ENCODE data around the gene MSANTD2.

MSANTD2 gene

GRCh38 chr11:124737638-124738305, 62.4 kb downstream of the MSANTD2 start:
- Mint-ChIP-seq H3K4me3 (no peak overlapping the region), H3K36me3 (no peaks in the 10 kb centered on the region), H3K27me3 (peaks cover 6 to 11% of the 10 kb centered on the region in 2 donors), H3K9me3 (no peaks in the 10 kb centered on the region), H3K27ac (no peak overlapping the region), H3K4me1 (peaks cover 20 to 41% of the 10 kb centered on the region in 2 donors)
- ATAC-seq (replicated peaks) (no peak), DNase-seq (no peak)

GRCh38 chr11:124736736-124737135, 63.5 kb downstream of the MSANTD2 start:
- Mint-ChIP-seq H3K4me3 (no peak overlapping the region), H3K9me3 (no peaks in the 10 kb centered on the region), H3K36me3 (no peaks in the 10 kb centered on the region), H3K27ac (no peak overlapping the region), H3K4me1 (peaks cover 20 to 38% of the 10 kb centered on the region in 2 donors), H3K27me3 (peaks cover 6 to 8% of the 10 kb centered on the region in 2 donors)
- ATAC-seq (replicated peaks): no peak
- no peak for DNase-seq

- ATAC-seq (replicated peaks): no peak
- DNase-seq: no peak
- Mint-ChIP-seq H3K9me3 (no peaks in the 10 kb centered on the region), H3K4me1 (peaks cover 7 to 8% of the 10 kb centered on the region in 2 donors), H3K27ac (no peak overlapping the region), H3K27me3 (peaks cover 0 to 4% of the 10 kb centered on the region in 2 donors), H3K36me3 (no peaks in the 10 kb centered on the region), H3K4me3 (no peak overlapping the region)
These were observed 68.0 kb downstream of the MSANTD2 start for GRCh38 chr11:124732230-124732629.

- peaks cover 17 to 18% of the 10 kb centered on the region in 2 donors for H3K4me1 Mint-ChIP-seq
- no peak overlapping the region for H3K4me3 Mint-ChIP-seq
- no peaks in the 10 kb centered on the region for H3K36me3 Mint-ChIP-seq
- ATAC-seq (replicated peaks) (no peak), DNase-seq (no peak)
- no peak overlapping the region for H3K27ac Mint-ChIP-seq
- no peaks in the 10 kb centered on the region for H3K9me3 Mint-ChIP-seq
- H3K27me3 Mint-ChIP-seq: no peaks in the 10 kb centered on the region
These were observed 70.6 kb downstream of the MSANTD2 start for GRCh38 chr11:124729571-124729970.

- no peaks in the 10 kb centered on the region for H3K36me3 Mint-ChIP-seq
- H3K27me3 Mint-ChIP-seq: peaks cover 0 to under 1% of the 10 kb centered on the region in 2 donors
- peaks cover 27 to 31% of the 10 kb centered on the region in 2 donors for H3K4me1 Mint-ChIP-seq
- no peak overlapping the region for H3K27ac Mint-ChIP-seq
- H3K4me3 Mint-ChIP-seq: no peak overlapping the region
- ATAC-seq (replicated peaks) (no peak), DNase-seq (no peak)
- no peaks in the 10 kb centered on the region for H3K9me3 Mint-ChIP-seq
These were observed 72.1 kb downstream of the MSANTD2 start for GRCh38 chr11:124728134-124728533.

GRCh38 chr11:124727474-124727873, 72.7 kb downstream of the MSANTD2 start:
- Mint-ChIP-seq H3K4me1 (peaks cover 32 to 38% of the 10 kb centered on the region in 2 donors), H3K9me3 (no peaks in the 10 kb centered on the region), H3K36me3 (no peaks in the 10 kb centered on the region), H3K27ac (no peak overlapping the region), H3K4me3 (no peak overlapping the region), H3K27me3 (peaks cover 0 to 7% of the 10 kb centered on the region in 2 donors)
- DNase-seq (no peak), ATAC-seq (replicated peaks) (no peak)

GRCh38 chr11:124725719-124726105, 74.5 kb downstream of the MSANTD2 start:
- peak overlapping the region; percentile 45 for H3K27ac Mint-ChIP-seq
- no peaks in the 10 kb centered on the region for H3K36me3 Mint-ChIP-seq
- peaks cover 16 to 21% of the 10 kb centered on the region in 2 donors for H3K27me3 Mint-ChIP-seq
- ATAC-seq (replicated peaks): peak; percentile 8 to 28
- DNase-seq: no peak
- peaks cover 44 to 54% of the 10 kb centered on the region in 2 donors for H3K4me1 Mint-ChIP-seq
- H3K9me3 Mint-ChIP-seq: no peaks in the 10 kb centered on the region
- peak overlapping the region; percentile 69 to 71 for H3K4me3 Mint-ChIP-seq

GRCh38 chr11:124724979-124725718, 75.1 kb downstream of the MSANTD2 start:
- peak overlapping the region; percentile 79 for H3K27ac Mint-ChIP-seq
- no peaks in the 10 kb centered on the region for H3K9me3 Mint-ChIP-seq
- H3K36me3 Mint-ChIP-seq: no peaks in the 10 kb centered on the region
- peaks cover 44 to 56% of the 10 kb centered on the region in 2 donors for H3K4me1 Mint-ChIP-seq
- peaks cover 16 to 21% of the 10 kb centered on the region in 2 donors for H3K27me3 Mint-ChIP-seq
- peak overlapping the region; percentile 69 to 71 for H3K4me3 Mint-ChIP-seq
- ATAC-seq (replicated peaks) (peak; percentile 90 to 91), DNase-seq (peak; percentile 13)

- Mint-ChIP-seq H3K9me3 (no peaks in the 10 kb centered on the region), H3K27me3 (peaks cover 39 to 49% of the 10 kb centered on the region in 2 donors), H3K4me3 (no peak overlapping the region), H3K27ac (no peak overlapping the region), H3K4me1 (peaks cover 51 to 69% of the 10 kb centered on the region in 2 donors), H3K36me3 (no peaks in the 10 kb centered on the region)
- ATAC-seq (replicated peaks) (no peak), DNase-seq (no peak)
These were observed 78.0 kb downstream of the MSANTD2 start for GRCh38 chr11:124722176-124722575.

GRCh38 chr11:124719534-124719933, 80.7 kb downstream of the MSANTD2 start:
- H3K27ac Mint-ChIP-seq: no peak overlapping the region
- DNase-seq: no peak
- peaks cover 48 to 70% of the 10 kb centered on the region in 2 donors for H3K27me3 Mint-ChIP-seq
- no peak overlapping the region for H3K4me3 Mint-ChIP-seq
- no peaks in the 10 kb centered on the region for H3K9me3 Mint-ChIP-seq
- H3K4me1 Mint-ChIP-seq: peaks cover 35 to 52% of the 10 kb centered on the region in 2 donors
- ATAC-seq (replicated peaks): no peak
- no peaks in the 10 kb centered on the region for H3K36me3 Mint-ChIP-seq

GRCh38 chr11:124718801-124719200, 81.4 kb downstream of the MSANTD2 start:
- Mint-ChIP-seq H3K27ac (no peak overlapping the region), H3K36me3 (no peaks in the 10 kb centered on the region), H3K4me1 (peaks cover 30 to 45% of the 10 kb centered on the region in 2 donors), H3K9me3 (no peaks in the 10 kb centered on the region), H3K4me3 (no peak overlapping the region), H3K27me3 (peaks cover 52 to 70% of the 10 kb centered on the region in 2 donors)
- DNase-seq: no peak
- no peak for ATAC-seq (replicated peaks)

GRCh38 chr11:124717786-124718651, 82.2 kb downstream of the MSANTD2 start:
- Mint-ChIP-seq H3K9me3 (no peaks in the 10 kb centered on the region), H3K4me3 (peak overlapping the region; percentile 82), H3K36me3 (no peaks in the 10 kb centered on the region), H3K27ac (peak overlapping the region; percentile 66), H3K27me3 (peaks cover 52 to 69% of the 10 kb centered on the region in 2 donors), H3K4me1 (peaks cover 27 to 37% of the 10 kb centered on the region in 2 donors)
- ATAC-seq (replicated peaks) (peak; percentile 64 to 71), DNase-seq (peak; percentile 1)

- Mint-ChIP-seq H3K4me3 (peak overlapping the region; percentile 82), H3K4me1 (peaks cover 21 to 31% of the 10 kb centered on the region in 2 donors), H3K36me3 (no peaks in the 10 kb centered on the region), H3K9me3 (no peaks in the 10 kb centered on the region), H3K27ac (no peak overlapping the region), H3K27me3 (peaks cover 52 to 63% of the 10 kb centered on the region in 2 donors)
- no peak for ATAC-seq (replicated peaks)
- DNase-seq: no peak
These were observed 82.8 kb downstream of the MSANTD2 start for GRCh38 chr11:124717421-124717785.

GRCh38 chr11:124716591-124716990, 83.6 kb downstream of the MSANTD2 start:
- no peak overlapping the region for H3K27ac Mint-ChIP-seq
- ATAC-seq (replicated peaks) (no peak), DNase-seq (no peak)
- no peak overlapping the region for H3K4me3 Mint-ChIP-seq
- peaks cover 45 to 58% of the 10 kb centered on the region in 2 donors for H3K27me3 Mint-ChIP-seq
- no peaks in the 10 kb centered on the region for H3K36me3 Mint-ChIP-seq
- peaks cover 0 to 1% of the 10 kb centered on the region in 2 donors for H3K9me3 Mint-ChIP-seq
- peaks cover 13 to 24% of the 10 kb centered on the region in 2 donors for H3K4me1 Mint-ChIP-seq

Data from stimulated activated naive B cell treated with anti-CD40 and anti-IgM and Interleukin-4, amounts not matched to agents 10 μg/mL and 1 μg/mL and 100 μg/mL, for 72 hours (primary cell).